ENCODE results near the gene ZMYND8.
A peak's percentile ranks its signal among the peaks of the same experiment; 100 is the strongest.

DNA sequence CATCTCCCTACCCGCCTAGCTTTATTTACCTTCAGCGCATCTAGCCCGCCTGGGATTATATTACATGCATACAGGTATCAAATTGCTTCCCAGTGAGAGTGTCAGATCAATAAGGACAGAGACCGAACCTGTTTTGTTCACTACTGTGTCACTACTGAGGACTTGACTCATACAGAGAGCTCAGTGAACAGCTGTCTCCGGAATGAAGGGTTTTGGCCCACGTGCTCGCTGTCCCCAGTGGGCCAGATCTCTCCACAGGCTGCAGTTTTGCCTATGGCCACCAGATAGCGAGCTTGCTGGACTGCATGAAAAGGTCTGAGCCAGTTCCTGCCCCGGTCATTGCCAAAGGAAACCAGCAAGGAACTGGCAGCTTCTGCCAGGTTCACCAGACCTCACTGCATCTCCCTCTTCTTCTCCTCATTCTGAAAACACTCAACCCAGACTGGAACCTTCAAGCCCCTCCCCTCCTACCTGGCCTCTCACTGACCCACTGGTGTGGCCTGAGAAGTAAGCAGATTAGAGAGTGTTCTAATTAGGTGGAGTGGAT lies 150.8 kb downstream of the ZMYND8 start:
- TF ChIP-seq, protein P1, sequence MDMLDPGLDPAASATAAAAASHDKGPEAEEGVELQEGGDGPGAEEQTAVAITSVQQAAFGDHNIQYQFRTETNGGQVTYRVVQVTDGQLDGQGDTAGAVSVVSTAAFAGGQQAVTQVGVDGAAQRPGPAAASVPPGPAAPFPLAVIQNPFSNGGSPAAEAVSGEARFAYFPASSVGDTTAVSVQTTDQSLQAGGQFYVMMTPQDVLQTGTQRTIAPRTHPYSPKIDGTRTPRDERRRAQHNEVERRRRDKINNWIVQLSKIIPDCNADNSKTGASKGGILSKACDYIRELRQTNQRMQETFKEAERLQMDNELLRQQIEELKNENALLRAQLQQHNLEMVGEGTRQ (IDR thresholded peaks at IDR 0.05; ENCODE audit: low read depth, low read length): peak; percentile 72
- TF ChIP-seq, protein P2, sequence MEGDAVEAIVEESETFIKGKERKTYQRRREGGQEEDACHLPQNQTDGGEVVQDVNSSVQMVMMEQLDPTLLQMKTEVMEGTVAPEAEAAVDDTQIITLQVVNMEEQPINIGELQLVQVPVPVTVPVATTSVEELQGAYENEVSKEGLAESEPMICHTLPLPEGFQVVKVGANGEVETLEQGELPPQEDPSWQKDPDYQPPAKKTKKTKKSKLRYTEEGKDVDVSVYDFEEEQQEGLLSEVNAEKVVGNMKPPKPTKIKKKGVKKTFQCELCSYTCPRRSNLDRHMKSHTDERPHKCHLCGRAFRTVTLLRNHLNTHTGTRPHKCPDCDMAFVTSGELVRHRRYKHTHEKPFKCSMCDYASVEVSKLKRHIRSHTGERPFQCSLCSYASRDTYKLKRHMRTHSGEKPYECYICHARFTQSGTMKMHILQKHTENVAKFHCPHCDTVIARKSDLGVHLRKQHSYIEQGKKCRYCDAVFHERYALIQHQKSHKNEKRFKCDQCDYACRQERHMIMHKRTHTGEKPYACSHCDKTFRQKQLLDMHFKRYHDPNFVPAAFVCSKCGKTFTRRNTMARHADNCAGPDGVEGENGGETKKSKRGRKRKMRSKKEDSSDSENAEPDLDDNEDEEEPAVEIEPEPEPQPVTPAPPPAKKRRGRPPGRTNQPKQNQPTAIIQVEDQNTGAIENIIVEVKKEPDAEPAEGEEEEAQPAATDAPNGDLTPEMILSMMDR (conservative IDR thresholded peaks at IDR 0.05; ENCODE audit: low read depth, low read length): peak; percentile 63
- TF ChIP-seq POLR2A (IDR thresholded peaks at IDR 0.05; ENCODE audit: low read depth, low read length) (no peak), CEBPB (IDR thresholded peaks at IDR 0.05; ENCODE audit: low read depth, low read length) (no peak), RAD21 (IDR thresholded peaks at IDR 0.05; ENCODE audit: low read length) (peak; percentile 65), MXI1 (IDR thresholded peaks at IDR 0.05; ENCODE audit: borderline replicate concordance, low read depth, low read length) (no peak; the same call in 1 of the 2 replicates), FOS (IDR thresholded peaks at IDR 0.05; ENCODE audit: low read depth, low read length) (no peak), BHLHE40 (IDR thresholded peaks at IDR 0.05; ENCODE audit: low read depth, low read length) (no peak)

Measured in IMR-90 (cell line).